GM19035 (cell line): Measurements from ENCODE around the gene C15orf40.

Experiments
- ATAC-seq: cut with Tn5 transposase; IDR thresholded peaks from one replicate; pipeline ENCODE4 v1.9.1; 2021; ENCODE audit not compliant: unreplicated experiment

C15orf40 gene

GRCh38 chr15:82995076-82995475 lies 16.4 kb downstream of the C15orf40 start:
- ATAC-seq: no peak

- no peak for ATAC-seq
Measured at GRCh38 chr15:82993144-82993543, 18.3 kb downstream of the C15orf40 start.

- no peak for ATAC-seq
Measured at GRCh38 chr15:82992436-82992998, 18.9 kb downstream of the C15orf40 start.

GRCh38 chr15:82986442-82986780 lies 25.0 kb downstream of the C15orf40 start:
- ATAC-seq: peak; percentile 43

- peak; percentile 96 for ATAC-seq
Measured at GRCh38 chr15:82985688-82986441, 25.6 kb downstream of the C15orf40 start, which contains the start of gene RAMAC. Gene RAMAC (plus strand): TSS chr15:82986210. CDS start chr15:82989019, 2,809 bp downstream.

GRCh38 chr15:82980981-82981380 lies 30.5 kb downstream of the C15orf40 start:
- ATAC-seq: no peak

- ATAC-seq: no peak
Measured at GRCh38 chr15:82979726-82980125, 31.7 kb downstream of the C15orf40 start.

GRCh38 chr15:82978438-82978837 lies 33.0 kb downstream of the C15orf40 start:
- ATAC-seq: no peak

GRCh38 chr15:82977076-82977475 lies 34.4 kb downstream of the C15orf40 start:
- no peak for ATAC-seq

- no peak for ATAC-seq
Measured at GRCh38 chr15:82972990-82973389, 38.4 kb downstream of the C15orf40 start.

GRCh38 chr15:82971218-82971984 lies 40.0 kb downstream of the C15orf40 start:
- no peak for ATAC-seq

GRCh38 chr15:82970696-82971095 lies 40.7 kb downstream of the C15orf40 start:
- ATAC-seq: no peak

- no peak for ATAC-seq
Measured at GRCh38 chr15:82970078-82970686, 41.3 kb downstream of the C15orf40 start.

GRCh38 chr15:82969353-82969752 lies 42.1 kb downstream of the C15orf40 start:
- ATAC-seq: no peak

- no peak for ATAC-seq
Measured at GRCh38 chr15:82968066-82968465, 43.4 kb downstream of the C15orf40 start.

- ATAC-seq: peak; percentile 87
Measured at GRCh38 chr15:82966671-82967071, 44.8 kb downstream of the C15orf40 start.

GRCh38 chr15:82964890-82965289 lies 46.5 kb downstream of the C15orf40 start:
- no peak for ATAC-seq

- ATAC-seq: no peak
Measured at GRCh38 chr15:82963471-82964341, 47.7 kb downstream of the C15orf40 start.

GRCh38 chr15:82960766-82961165 lies 50.7 kb downstream of the C15orf40 start:
- no peak for ATAC-seq

GRCh38 chr15:82959423-82959822 lies 52.0 kb downstream of the C15orf40 start:
- no peak for ATAC-seq

GRCh38 chr15:82958638-82959037 lies 52.8 kb downstream of the C15orf40 start:
- ATAC-seq: no peak
